ENCODE measurements around the gene CEND1. TPM values are rescaled to one million over a fixed set of nuclear protein-coding genes. Genes with fewer than 3 reads are reported as not detected.

CEND1 gene
- 1 to 10 TPM; 1.2 to 3.9 TPM for total RNA-seq

GRCh38 chr11:789943-790342 lies at the start of gene CEND1:
CEND1 (minus strand) TSS chr11:790090; CDS start chr11:788576, 1,514 bp downstream.
- peaks cover 18% of the 10 kb centered on the region for H3K36me3 Mint-ChIP-seq (ENCODE audit: low read depth)
- H3K4me1 Mint-ChIP-seq = no peaks in the 10 kb centered on the region
- no peaks in the 10 kb centered on the region for H3K9me3 Mint-ChIP-seq
- no peak within 1 kb of the TSS for H3K4me3 Mint-ChIP-seq
- peak; percentile 75 for ATAC-seq (replicated peaks)
- H3K27ac Mint-ChIP-seq = no peak within 1 kb of the TSS
- H3K27me3 Mint-ChIP-seq = no peaks in the 10 kb centered on the region

- no peaks in the 10 kb centered on the region for H3K27me3 Mint-ChIP-seq
- H3K9me3 Mint-ChIP-seq = no peaks in the 10 kb centered on the region
- H3K27ac Mint-ChIP-seq = no peak overlapping the region
- no peak overlapping the region for H3K4me3 Mint-ChIP-seq
- ATAC-seq (replicated peaks) = no peak
- H3K4me1 Mint-ChIP-seq = peaks cover 7% of the 10 kb centered on the region
- H3K36me3 Mint-ChIP-seq (ENCODE audit: low read depth) = peaks cover 18% of the 10 kb centered on the region
Measured at GRCh38 chr11:839280-839623, 49.4 kb upstream of the CEND1 start.

- Mint-ChIP-seq H3K4me3 (no peak overlapping the region), H3K27me3 (no peaks in the 10 kb centered on the region), H3K9me3 (no peaks in the 10 kb centered on the region), H3K4me1 (peaks cover 11% of the 10 kb centered on the region), H3K36me3 (ENCODE audit: low read depth) (peaks cover 18% of the 10 kb centered on the region), H3K27ac (no peak overlapping the region)
- ATAC-seq (replicated peaks) = no peak
Measured at GRCh38 chr11:838441-839279, 48.8 kb upstream of the CEND1 start.

- Mint-ChIP-seq H3K27me3 (no peaks in the 10 kb centered on the region), H3K36me3 (ENCODE audit: low read depth) (peaks cover 18% of the 10 kb centered on the region)
Measured at GRCh38 chr11:837990-838307, 48.1 kb upstream of the CEND1 start.

GRCh38 chr11:837189-837989 lies 47.5 kb upstream of the CEND1 start:
- no peaks in the 10 kb centered on the region for H3K9me3 Mint-ChIP-seq
- no peak overlapping the region for H3K27ac Mint-ChIP-seq
- no peaks in the 10 kb centered on the region for H3K27me3 Mint-ChIP-seq
- H3K36me3 Mint-ChIP-seq (ENCODE audit: low read depth) = peaks cover 18% of the 10 kb centered on the region
- no peak overlapping the region for H3K4me3 Mint-ChIP-seq
- ATAC-seq (replicated peaks) = no peak
- H3K4me1 Mint-ChIP-seq = peaks cover 11% of the 10 kb centered on the region

More at GRCh38 chr11:837990-838307, 48.1 kb upstream of the CEND1 start:
- no peak for ATAC-seq (replicated peaks)
- Mint-ChIP-seq H3K4me3 (no peak overlapping the region), H3K9me3 (no peaks in the 10 kb centered on the region), H3K27ac (no peak overlapping the region), H3K4me1 (peaks cover 11% of the 10 kb centered on the region)

- Mint-ChIP-seq H3K9me3 (no peaks in the 10 kb centered on the region), H3K36me3 (ENCODE audit: low read depth) (peaks cover 18% of the 10 kb centered on the region), H3K27ac (no peak overlapping the region), H3K27me3 (no peaks in the 10 kb centered on the region), H3K4me3 (no peak overlapping the region), H3K4me1 (peaks cover 11% of the 10 kb centered on the region)
- ATAC-seq (replicated peaks) = no peak
Measured at GRCh38 chr11:836700-837099, 46.8 kb upstream of the CEND1 start.

- Mint-ChIP-seq H3K9me3 (no peaks in the 10 kb centered on the region), H3K27ac (no peak overlapping the region), H3K4me3 (no peak overlapping the region), H3K4me1 (peaks cover 11% of the 10 kb centered on the region), H3K27me3 (peaks cover 3% of the 10 kb centered on the region), H3K36me3 (ENCODE audit: low read depth) (peaks cover 18% of the 10 kb centered on the region)
- no peak for ATAC-seq (replicated peaks)
Measured at GRCh38 chr11:836274-836673, 46.4 kb upstream of the CEND1 start.

GRCh38 chr11:834371-835316 lies 44.8 kb upstream of the CEND1 start:
- Mint-ChIP-seq H3K4me3 (peak overlapping the region; percentile 78), H3K27me3 (peaks cover 3% of the 10 kb centered on the region), H3K27ac (no peak overlapping the region), H3K9me3 (no peaks in the 10 kb centered on the region), H3K36me3 (ENCODE audit: low read depth) (peaks cover 4% of the 10 kb centered on the region), H3K4me1 (peaks cover 5% of the 10 kb centered on the region)
- no peak for ATAC-seq (replicated peaks)

GRCh38 chr11:833849-834311 lies 44.0 kb upstream of the CEND1 start:
- Mint-ChIP-seq H3K27ac (no peak overlapping the region), H3K4me3 (peak overlapping the region; percentile 78), H3K27me3 (peaks cover 3% of the 10 kb centered on the region), H3K9me3 (no peaks in the 10 kb centered on the region), H3K36me3 (ENCODE audit: low read depth) (no peaks in the 10 kb centered on the region), H3K4me1 (peaks cover 5% of the 10 kb centered on the region)
- ATAC-seq (replicated peaks) = no peak

GRCh38 chr11:833114-833791 lies 43.4 kb upstream of the CEND1 start:
- Mint-ChIP-seq H3K27ac (no peak overlapping the region), H3K4me1 (peaks cover 5% of the 10 kb centered on the region), H3K27me3 (peaks cover 3% of the 10 kb centered on the region), H3K9me3 (no peaks in the 10 kb centered on the region), H3K4me3 (peak overlapping the region; percentile 78), H3K36me3 (ENCODE audit: low read depth) (no peaks in the 10 kb centered on the region)
- peak; percentile 52 for ATAC-seq (replicated peaks)

- ATAC-seq (replicated peaks) = peak; percentile 79
- Mint-ChIP-seq H3K27ac (no peak within 1 kb of the TSS), H3K27me3 (peaks cover 5% of the 10 kb centered on the region), H3K4me3 (peak within 1 kb of the TSS; percentile 78), H3K4me1 (peaks cover 8% of the 10 kb centered on the region), H3K9me3 (no peaks in the 10 kb centered on the region), H3K36me3 (ENCODE audit: low read depth) (no peaks in the 10 kb centered on the region)
Measured at GRCh38 chr11:832529-833113, 42.7 kb upstream of the CEND1 start, which contains the start of gene CD151. CD151 (plus strand) TSS chr11:832952; CDS start chr11:836070, 3,118 bp downstream.

- H3K9me3 Mint-ChIP-seq = no peaks in the 10 kb centered on the region
- H3K27ac Mint-ChIP-seq = no peak overlapping the region
- peak overlapping the region; percentile 43 for H3K4me3 Mint-ChIP-seq
- no peaks in the 10 kb centered on the region for H3K36me3 Mint-ChIP-seq (ENCODE audit: low read depth)
- peaks cover 10% of the 10 kb centered on the region for H3K4me1 Mint-ChIP-seq
- no peak for ATAC-seq (replicated peaks)
- H3K27me3 Mint-ChIP-seq = peaks cover 7% of the 10 kb centered on the region
Measured at GRCh38 chr11:831961-832528, 42.2 kb upstream of the CEND1 start.

Measured in activated T-helper 17 cell treated with anti-CD3 and anti-CD28 coated beads, Interleukin-2, amount 50 U/mL, for 72 hours (primary cell).